ENCODE data around the gene CNTLN. TPM values are rescaled to one million over a fixed set of nuclear protein-coding genes. Genes with fewer than 3 reads are reported as not detected.
"Not testable (repeated sequence)": the region's sequence is repeated elsewhere in the genome, so short reads cannot be mapped to it uniquely, and the experiment has no call there.

The CNTLN gene
- total RNA-seq, 1 donor from 2014 or later: 3.8 TPM

- ATAC-seq (no peak), DNase-seq (ENCODE audit: missing footprints) (no peak)
- intact Hi-C loops (cut with DNase I): no loop called here
Measured at GRCh38 chr9:17272536-17272935, 137.7 kb downstream of the CNTLN start.

DNA sequence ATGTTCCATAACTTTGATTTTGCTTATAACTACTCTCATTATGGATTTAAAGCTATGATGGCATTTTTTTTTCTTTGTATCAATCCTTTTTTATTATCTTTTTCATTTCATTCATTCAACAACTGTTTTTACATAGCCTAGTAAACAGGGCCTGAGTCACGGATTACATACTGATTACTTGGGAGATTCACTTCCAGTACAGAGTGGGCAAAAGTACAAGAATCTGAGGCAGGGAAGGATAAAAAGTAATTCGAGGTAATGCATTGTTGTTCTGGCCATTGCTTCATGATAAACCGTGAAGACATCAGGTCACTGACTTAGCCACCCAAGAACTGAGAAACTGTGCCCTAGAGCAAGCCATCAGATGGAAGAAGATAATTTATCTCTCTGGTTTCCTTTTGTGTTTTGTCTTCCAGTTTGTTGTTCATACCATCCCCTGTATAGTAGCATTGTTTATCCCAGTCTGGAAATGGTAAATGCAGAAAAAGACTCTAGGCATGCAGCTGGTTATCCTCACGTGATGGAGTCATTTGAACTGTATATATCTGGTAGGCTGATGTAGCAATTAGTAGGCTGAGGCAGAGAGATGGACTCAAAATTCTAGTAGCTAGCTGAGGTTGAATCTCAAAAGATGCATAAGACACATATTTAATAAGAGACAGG lies 145.6 kb downstream of the CNTLN start:
- DNase-seq (ENCODE audit: missing footprints): no peak
- ATAC-seq: no peak
- intact Hi-C loops (cut with DNase I): no loop called here

- ATAC-seq; intact Hi-C loops (cut with DNase I); DNase-seq (ENCODE audit: missing footprints): not testable (repeated sequence)
Measured at GRCh38 chr9:17290673-17291072, 155.8 kb downstream of the CNTLN start.

DNA sequence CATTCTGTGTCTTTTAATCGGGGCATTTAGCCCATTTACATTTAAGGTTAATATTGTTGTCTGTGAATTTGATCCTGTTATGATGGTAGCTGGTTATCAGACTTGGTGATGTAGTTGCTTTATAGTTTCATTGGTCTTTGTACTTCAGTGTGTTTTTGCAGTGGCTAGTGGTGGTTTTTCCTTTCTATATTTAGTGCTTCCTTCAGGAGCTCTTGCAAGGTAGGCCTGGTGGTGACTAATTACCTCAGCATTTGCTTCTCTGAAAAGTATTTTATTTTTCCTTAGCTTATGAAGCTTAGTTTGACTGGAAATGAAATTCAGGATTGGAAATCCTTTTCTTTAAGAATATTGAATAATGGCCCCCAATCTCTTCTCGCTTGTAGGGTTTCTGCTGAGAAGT lies 156.9 kb downstream of the CNTLN start:
- intact Hi-C loops (cut with DNase I): no loop called here
- ATAC-seq: no peak
- DNase-seq (ENCODE audit: missing footprints): no peak

GRCh38 chr9:17293685-17294084 lies 158.8 kb downstream of the CNTLN start:
- no peak for ATAC-seq
- intact Hi-C loops (cut with DNase I): no loop called here
- no peak for DNase-seq (ENCODE audit: missing footprints)

- no peak for ATAC-seq
- intact Hi-C loops (cut with DNase I): no loop called here
- no peak for DNase-seq (ENCODE audit: missing footprints)
Measured at GRCh38 chr9:17294822-17295624, 160.2 kb downstream of the CNTLN start.

DNA sequence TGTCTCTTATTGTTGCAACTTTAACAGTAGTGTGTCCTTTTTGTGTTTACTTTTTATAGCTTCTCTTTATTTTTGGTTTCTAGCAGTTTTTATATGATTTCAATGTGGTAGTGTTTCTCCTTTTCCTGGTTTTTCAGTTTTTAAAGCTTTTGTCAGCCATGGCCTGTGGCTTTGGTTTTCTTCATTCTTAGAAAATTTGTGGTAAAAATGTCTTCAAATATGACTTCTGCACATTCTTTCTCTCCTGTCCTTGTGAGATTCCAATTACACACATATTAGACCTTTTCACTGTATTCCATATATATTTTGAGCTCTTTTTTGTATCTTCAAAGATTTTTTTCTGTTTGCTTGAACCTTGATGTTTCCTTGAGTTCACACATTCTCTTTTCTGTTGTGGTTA lies 180.5 kb downstream of the CNTLN start:
- ATAC-seq (no peak), DNase-seq (ENCODE audit: missing footprints) (no peak)
- intact Hi-C loops (cut with DNase I): no loop called here

DNA sequence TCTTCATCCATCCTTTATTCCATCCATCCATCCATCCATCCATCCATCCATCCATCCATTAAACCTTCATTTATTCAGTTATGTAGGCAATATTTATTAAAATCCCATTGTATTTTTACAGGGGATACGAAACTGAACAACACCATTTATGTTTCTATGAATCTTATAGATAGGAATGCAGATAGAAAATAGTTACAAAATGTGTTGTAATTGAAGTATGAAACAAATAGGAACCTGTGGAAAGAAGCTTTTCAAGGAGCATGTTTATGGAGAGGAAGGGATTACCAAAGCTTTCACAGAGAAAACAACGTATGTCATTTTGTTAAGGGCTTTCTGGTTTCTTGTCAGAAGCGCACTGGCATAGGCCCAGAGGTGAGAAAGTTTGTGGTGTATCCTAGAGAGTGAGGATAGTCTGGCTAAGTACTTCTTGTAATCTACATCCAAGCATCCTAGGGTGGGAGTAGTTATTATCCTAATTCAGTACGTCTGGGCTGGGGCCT lies 184.0 kb downstream of the CNTLN start:
- ATAC-seq (no peak), DNase-seq (ENCODE audit: missing footprints) (no peak)
- intact Hi-C loops (cut with DNase I): no loop called here

- DNase-seq (ENCODE audit: missing footprints) (no peak), ATAC-seq (no peak)
- intact Hi-C loops (cut with DNase I): no loop called here
Measured at GRCh38 chr9:17319864-17320263, 185.0 kb downstream of the CNTLN start.

- intact Hi-C loops (cut with DNase I): no loop called here
- DNase-seq (ENCODE audit: missing footprints) (no peak), ATAC-seq (no peak)
Measured at GRCh38 chr9:17322882-17323864, 188.3 kb downstream of the CNTLN start.

DNA sequence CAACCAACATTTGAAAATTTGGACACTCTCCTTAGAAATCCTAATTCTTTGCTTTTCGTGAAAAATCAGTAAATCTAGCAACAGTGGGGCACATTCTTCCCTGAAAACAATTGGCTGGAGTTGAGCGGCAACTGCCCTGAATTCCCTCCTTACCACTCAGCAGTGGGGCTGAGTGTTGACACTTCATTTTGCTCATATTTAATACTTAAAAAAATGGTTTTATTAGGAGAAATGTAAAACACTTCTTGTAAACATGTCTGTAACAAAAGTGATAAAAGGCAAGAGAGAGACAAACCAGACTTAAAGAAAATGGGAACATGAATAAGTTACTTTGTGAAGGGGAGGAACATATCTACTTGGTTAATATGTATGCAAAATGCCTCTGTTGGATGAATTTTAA lies 193.5 kb downstream of the CNTLN start:
- intact Hi-C loops (cut with DNase I): no loop called here
- DNase-seq (ENCODE audit: missing footprints): no peak
- no peak for ATAC-seq

DNA sequence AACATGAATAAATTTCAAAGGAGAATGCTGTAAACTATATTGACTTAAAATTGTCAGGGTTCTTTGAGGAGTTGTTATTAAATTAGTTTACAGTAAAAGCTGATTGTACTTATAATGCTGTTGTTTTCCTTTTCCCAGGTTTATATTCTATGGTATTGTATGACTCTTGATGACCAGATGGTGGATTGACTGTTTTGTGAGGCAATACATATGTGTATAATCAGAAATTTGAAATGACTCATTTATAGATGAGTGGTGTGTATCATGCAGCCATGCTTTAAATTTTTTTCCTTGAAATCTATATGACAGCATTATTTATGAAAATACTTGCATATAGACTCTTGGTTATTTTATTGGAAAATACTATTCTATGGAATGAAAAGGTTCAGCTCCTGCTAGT lies 195.3 kb downstream of the CNTLN start:
- ATAC-seq (no peak), DNase-seq (ENCODE audit: missing footprints) (no peak)
- intact Hi-C loops (cut with DNase I): no loop called here

- intact Hi-C loops (cut with DNase I): no loop called here
- ATAC-seq: no peak
- DNase-seq (ENCODE audit: missing footprints): no peak
Measured at GRCh38 chr9:17332115-17332514, 197.3 kb downstream of the CNTLN start.

GRCh38 chr9:17339156-17339555 lies 204.3 kb downstream of the CNTLN start:
- intact Hi-C loops (cut with DNase I): no loop called here
- no peak for ATAC-seq
- DNase-seq (ENCODE audit: missing footprints): no peak

GRCh38 chr9:17342696-17343095 lies 207.9 kb downstream of the CNTLN start:
- ATAC-seq: no peak
- intact Hi-C loops (cut with DNase I): no loop called here
- no peak for DNase-seq (ENCODE audit: missing footprints)

DNA sequence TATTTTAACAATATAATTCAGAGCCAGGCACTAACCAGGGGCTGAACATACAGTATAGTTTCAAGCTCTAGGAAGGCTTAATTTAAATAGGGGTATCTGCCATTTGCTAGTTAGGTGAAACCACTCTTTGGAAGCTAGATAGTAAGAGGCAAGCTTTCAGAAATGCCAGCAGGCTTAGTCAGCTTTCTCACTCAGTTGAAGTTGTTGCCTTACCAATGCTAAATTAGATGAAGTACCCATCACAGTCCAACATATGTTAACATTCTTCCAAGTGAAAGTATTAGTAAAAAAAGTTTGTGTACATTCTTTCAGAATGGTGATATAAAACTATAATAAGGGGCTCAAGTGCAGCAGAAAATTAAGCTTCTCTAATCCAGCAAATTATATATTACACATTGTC lies 215.0 kb downstream of the CNTLN start:
- ATAC-seq: no peak
- intact Hi-C loops (cut with DNase I): no loop called here
- DNase-seq (ENCODE audit: missing footprints): no peak

DNA sequence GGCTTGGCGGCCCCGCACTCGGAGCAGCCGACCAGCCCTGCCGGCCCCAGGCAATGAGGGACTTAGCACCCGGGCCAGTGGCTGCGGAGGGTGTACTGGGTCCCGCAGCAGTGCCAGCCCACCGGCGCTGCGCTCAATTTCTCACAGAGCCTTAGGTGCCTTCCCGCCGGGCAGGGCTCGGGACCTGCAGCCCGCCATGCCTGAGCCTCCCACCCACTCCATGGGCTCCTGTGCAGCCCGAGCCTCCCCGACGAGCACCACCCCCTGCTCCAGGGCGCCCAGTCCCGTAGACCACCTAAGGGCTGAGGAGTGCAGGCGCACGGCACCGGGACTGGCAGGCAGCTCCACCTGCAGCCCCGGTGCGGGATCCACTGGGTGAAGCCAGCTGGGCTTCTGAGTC lies 219.2 kb downstream of the CNTLN start:
- intact Hi-C loops (cut with DNase I); DNase-seq (ENCODE audit: missing footprints); ATAC-seq: not testable (repeated sequence)

GRCh38 chr9:17361378-17361777 lies 226.5 kb downstream of the CNTLN start:
- intact Hi-C loops (cut with DNase I): no loop called here
- ATAC-seq: no peak
- no peak for DNase-seq (ENCODE audit: missing footprints)

- intact Hi-C loops (cut with DNase I): no loop called here
- no peak for ATAC-seq
- DNase-seq (ENCODE audit: missing footprints): no peak
Measured at GRCh38 chr9:17367035-17367434, 232.2 kb downstream of the CNTLN start.

Data from Right ventricle myocardium inferior (tissue), 1 donor.